HG02623 (cell line): ENCODE data around the gene NUP107.

Source experiments
- ATAC-seq: cut with Tn5 transposase; IDR thresholded peaks from one replicate; pipeline ENCODE4 v1.9.1; 2021; ENCODE audit warnings: moderate library complexity; ENCODE audit not compliant: unreplicated experiment

Gene NUP107

GRCh38 chr12:68771223-68771925 lies 84.6 kb downstream of the NUP107 start:
- no peak for ATAC-seq

DNA sequence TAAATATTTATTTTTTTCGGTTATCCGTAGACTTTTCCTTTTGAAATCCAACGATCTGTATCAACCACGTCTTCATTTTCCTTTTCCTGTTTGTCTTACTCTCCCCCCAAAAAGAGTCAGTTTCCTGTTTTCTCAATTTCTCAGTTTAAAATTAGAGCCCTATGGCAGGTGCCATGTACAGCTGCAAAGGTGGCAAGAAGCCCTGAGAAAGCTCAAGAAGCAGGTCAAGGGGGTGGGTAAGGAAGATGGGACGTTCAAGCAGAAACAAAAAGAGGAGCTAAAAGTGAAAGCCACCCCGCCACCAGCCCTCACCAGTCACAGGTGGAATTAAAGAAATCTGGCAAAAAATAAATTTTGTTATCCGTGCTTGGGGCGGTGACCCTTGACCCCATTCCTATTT lies 85.9 kb downstream of the NUP107 start:
- ATAC-seq = peak; percentile 57

- no peak for ATAC-seq
These were observed 86.8 kb downstream of the NUP107 start for GRCh38 chr12:68773582-68773981.

- no peak for ATAC-seq
These were observed 88.4 kb downstream of the NUP107 start for GRCh38 chr12:68775121-68775630.

DNA sequence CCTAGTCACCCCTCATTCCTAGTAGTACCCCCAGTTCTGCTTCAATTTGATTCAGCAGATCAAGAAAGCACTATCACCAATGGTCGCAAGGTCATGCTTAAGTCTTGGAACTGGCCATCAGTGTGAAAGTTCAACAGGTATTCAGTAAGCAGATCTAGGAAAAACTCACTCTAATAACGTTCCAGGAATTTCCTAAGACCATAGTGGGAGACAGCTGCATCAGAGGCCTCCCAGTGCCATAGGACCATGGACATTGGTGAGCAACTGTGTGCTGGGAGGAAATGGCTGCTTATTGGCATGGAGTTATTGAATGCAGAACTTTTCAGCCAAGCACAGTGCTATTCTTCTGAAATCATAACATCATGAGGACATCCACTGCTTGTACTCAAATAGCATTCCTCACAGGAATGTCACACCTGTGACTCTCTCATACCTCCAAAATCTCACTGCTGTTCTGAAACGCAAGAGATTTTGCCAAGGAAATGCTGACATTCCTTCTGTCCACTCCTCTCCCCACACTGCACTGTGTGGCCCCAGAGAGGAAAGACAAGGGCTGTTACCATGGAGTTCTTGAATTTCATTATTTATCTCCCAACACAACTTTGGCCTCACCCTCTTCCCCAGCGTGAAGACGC lies 90.3 kb downstream of the NUP107 start:
- no peak for ATAC-seq

DNA sequence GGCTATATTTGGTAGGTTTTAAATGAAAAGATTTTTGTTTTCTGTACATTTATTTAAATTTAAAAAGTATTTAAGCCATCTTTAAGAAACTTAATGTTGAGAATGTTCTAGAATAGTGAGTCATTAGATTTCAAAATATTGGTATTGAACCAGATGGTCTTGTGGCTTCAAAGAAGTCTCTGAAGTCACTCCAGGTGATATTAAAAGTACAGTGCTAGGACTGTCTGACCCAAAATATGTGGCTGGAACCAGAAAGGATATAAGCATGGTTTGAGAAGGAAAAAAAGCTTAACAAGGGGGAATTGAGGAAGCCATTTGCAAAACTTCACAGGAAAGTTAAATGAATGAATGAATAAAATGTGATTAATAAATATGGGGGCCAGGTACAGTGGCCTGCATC lies 92.5 kb downstream of the NUP107 start:
- no peak for ATAC-seq

DNA sequence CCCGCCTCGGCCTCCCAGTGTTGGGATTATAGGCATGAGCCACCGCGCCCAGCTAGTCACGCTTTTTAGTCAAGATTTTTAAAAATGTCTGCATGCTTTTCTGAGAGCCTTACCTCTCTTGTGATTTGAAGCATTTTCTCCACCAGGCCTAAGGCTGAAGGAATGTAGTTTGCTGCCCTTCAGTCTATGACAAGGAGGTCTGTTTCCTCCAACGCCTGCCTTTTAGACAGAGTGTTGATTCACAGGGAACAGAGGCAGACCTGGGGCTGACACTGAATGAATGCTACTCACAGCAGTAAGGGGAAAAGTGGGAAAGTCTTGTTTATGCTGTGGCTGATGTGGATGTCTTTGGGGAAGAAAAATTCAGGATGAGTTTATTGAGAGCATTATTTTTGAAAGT lies 94.0 kb downstream of the NUP107 start:
- no peak for ATAC-seq

DNA sequence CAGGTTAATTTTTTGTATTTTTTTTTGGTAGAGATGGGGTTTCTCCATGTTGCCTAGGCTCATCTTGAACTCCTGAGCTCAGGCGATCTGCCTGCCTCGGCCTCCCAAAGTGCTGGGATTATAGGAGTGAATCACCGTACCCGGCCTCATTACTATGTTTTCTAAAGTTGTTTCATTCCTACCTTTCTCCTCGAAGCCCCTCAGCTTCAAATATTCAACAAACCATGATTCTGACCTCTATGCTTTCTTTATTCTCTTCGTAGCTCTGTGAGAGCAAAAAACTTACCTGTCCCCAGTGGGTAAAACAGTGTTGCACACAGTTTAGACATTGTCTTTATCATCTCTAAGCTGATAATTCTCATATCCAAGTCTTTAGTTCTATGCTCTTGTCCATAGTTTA lies 95.0 kb downstream of the NUP107 start:
- ATAC-seq = no peak

DNA sequence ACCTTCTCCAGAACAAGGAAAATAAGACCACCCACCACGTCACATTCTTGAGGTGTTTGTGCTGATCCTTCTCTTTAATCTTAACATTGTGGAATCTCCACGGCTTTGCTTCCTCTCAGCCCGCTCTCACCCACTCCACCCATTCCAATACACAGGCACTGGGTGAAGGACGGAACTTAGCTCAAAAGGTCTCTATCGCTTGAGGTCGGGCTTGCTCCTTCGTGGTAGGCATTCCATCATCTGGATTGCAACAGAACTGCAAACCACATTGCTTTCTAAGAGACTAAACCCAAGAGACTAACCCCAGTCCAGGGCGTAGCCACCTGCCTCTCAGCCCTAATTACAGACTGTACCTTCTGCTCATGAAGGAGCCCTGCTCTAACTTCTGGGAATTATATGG lies 97.2 kb downstream of the NUP107 start:
- no peak for ATAC-seq

- no peak for ATAC-seq
These were observed 98.6 kb downstream of the NUP107 start for GRCh38 chr12:68785358-68785757.

DNA sequence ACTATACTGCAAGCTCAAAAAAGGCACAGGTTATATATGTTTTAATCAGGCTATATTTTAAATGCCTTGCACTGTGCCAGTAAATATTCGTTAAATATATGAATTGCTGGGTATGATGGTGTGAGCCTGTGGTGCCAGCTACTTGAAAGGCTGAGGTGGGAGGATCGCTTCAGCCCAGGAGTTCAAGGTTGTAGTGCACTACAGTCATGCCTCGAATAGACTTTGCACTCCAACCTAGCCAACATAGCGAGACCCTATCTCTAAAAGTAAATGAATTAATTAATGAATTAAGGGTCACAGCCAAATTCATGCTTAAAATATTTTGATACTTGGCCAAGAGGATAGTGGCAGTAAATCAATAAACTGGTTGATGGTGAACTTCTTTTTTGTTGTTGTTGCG lies 99.0 kb downstream of the NUP107 start:
- ATAC-seq = no peak

DNA sequence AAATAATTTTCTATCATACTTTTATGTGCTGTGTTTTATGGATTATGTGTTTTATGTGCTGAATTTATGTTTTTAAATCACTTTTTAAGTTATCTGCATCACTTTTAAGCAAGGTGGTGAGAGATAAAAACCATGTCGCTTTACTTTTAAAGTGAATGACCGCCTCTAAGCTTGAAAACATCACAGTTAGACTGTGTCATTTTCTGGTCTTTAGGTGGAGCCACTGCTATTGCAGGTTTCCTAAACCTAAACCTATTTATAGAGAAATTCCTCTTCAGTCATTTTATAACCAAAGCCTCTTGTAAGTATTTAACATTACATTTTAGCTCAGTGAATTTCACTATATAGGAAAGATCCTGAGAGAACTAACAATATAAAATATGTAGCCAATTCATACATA lies 100.2 kb downstream of the NUP107 start:
- ATAC-seq = no peak

DNA sequence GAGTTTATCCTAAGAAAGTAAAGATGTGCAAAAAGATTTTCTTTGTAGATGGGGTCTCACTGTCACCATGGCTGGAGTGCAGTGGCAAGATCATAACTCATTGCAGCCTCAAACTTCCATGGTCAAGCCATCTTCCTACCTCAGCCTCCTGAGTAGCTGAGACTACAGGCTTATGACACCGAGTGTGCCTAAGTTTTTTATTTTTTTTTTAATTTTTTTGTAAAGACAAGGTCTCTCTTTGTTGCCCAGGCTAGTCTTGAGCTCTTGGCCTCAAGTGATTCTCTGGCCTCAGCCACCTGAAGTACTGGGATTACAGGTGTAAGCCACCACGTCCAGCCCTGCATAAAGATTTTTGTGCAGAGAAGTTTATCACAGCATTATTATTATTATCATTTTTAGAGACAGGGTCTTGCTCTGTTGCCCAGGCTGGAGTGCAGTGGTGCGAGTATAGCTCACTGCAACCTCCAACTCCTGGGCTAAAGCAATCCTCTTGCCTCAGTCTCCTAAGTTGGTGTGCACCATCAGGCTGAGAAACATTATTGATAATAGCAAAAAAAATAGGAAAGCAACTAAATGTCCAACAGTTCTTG lies 101.9 kb downstream of the NUP107 start:
- no peak for ATAC-seq

GRCh38 chr12:68789144-68789878 lies 102.5 kb downstream of the NUP107 start:
- ATAC-seq = no peak

DNA sequence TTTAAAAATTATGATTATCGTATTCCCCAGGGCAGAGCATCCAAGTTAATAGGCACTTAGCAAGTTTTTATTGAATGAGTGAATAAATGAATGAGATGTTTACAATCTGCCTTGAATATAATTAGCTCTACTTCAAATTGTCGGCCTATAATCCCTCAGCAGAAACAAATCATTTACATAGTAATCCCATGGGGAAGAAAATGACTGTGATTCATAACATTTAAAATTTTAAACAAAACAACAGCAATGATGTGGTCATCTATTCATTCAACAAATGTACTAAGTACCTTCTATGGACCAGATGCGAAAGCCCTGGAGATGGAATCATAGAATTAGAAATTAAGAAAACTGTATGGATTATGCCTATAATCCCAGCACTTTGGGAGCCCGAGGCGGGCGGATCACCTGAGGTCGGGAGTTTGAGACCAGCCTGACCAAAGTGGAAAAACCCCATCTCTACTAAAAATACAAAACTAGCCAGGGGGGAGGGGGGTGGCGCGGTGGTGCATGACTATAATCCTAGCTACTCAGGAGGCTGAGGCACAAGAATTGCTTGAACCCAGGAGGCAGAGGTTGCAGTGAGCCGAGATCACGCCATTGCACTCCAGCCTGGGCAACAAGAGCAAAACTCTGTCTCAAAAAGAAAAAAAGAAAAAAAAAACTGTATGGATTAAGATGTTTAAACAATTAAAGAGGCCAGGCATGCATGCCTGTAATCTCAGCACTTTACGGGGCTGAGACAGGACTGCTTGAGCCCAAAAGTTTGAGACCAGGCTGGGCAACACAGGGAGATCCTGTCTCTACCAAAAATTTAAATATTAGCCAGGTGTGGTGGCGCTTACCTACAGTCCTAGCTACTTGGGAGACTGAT lies 103.5 kb downstream of the NUP107 start:
- no peak for ATAC-seq

DNA sequence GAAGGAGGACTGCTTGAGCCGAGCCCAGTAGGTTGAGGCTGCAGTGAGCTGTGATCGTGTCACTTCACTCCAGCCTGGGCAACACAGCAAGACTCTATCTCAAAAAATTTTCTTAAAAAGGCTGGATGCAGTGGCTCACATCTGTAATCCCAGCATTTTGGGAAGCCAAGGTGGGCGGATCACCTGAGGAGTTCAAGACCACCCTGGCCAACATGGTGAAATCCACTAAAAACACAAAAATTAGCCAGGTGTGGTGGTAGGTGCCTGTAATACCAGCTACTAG lies 104.1 kb downstream of the NUP107 start:
- ATAC-seq = no peak

GRCh38 chr12:68791897-68792481 lies 105.2 kb downstream of the NUP107 start:
- ATAC-seq = no peak

- peak; percentile 93 for ATAC-seq
These were observed 106.2 kb downstream of the NUP107 start for GRCh38 chr12:68792952-68793351.

DNA sequence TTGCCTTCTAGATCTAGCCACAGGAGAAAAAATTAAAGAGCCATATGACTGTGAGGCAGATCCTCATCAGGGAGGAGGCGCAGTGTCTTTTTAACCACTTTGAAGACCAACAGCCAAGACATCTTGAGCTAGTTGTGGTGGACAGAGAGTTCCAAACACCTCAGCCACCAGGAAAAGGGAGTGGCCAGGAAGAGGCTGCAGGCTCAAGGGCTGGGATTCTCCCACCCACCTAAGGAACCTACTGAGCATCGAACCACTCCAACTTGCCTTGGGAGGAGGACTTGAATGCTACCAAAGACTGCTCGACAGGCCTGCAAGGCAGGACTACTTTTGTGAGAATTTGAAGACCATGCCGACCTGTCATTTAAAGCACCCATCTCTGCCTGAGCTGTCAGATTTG lies 106.7 kb downstream of the NUP107 start:
- no peak for ATAC-seq

DNA sequence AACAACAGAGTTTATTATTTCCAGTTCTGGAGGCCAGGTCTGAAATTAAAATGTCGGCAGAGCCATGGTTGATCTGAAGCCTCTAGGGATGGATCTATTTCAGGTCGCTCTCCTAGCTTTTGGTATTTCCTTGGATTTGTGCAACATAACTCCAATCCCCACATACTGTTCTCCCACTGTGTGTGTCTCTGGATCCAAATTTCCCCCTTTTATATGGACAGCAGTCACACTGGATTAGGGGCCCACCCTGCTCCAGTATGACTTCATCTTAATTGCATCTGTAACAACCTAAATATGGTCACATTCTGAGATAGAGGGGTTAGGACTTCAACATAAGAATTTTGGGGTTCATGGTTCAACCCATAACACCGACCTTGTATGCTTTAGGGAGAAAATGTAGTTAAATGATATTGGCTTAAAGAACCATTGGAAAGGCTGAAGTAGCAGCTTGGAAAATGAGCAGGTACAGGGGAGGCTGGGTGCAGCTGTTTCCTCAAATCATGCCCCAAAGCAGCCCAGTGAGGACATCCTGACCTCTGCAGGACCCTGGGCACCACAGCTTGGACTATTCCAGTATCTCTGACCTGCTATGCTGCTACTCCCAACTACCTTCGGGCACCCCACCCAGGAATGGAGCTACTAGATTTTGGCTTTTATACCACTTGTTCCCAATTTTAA lies 107.3 kb downstream of the NUP107 start:
- ATAC-seq = no peak
